Thyroid gland (tissue), 4 donors: Measurements from ENCODE around the gene AKR1B15.

Experiments
- POLR2A ChIP-seq, 2 donors: fragments of 450-650 bp; IDR thresholded peaks; one replicate each; pipeline ENCODE4 v1.6.1; 2017; ENCODE audit warnings: antibody characterized with exemption in 2 of 2, mild to moderate bottlenecking in 2 of 2, moderate library complexity in 1 of 2
- TF ChIP-seq, protein P1 (sequence below), 6 experiments: fragments of 200-600 bp in 3 of 6; fragments of 450-650 bp in 3 of 6; sonication (generic) in 3 of 6; IDR thresholded peaks; one replicate each; pipeline ENCODE4 v1.5.1; 2016 to 2019; ENCODE audit warnings: antibody characterized with exemption in 6 of 6, mild to moderate bottlenecking in 2 of 6, inconsistent platforms in 1 of 6, moderate library complexity in 1 of 6

DNA sequence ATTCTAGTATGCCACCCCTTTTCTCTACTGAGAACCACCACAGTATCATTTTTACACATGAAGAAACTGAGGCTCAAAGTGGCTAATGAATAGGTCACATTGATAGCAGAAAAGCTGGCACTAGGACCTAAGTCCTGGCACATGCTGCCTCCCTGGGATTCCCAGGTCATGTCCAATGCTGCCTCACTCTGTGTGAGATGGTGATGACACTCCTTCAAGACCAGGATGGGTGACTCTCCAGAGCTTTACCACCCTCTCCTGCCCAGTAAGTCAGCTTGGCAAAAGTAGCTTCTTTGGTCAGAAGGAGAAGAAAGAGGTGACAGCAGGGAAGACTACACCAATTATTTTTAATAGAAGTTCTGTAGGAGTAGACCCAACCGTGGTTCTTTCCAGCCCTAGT, 34.8 kb upstream of the AKR1B15 start:
- TF ChIP-seq, protein P1, sequence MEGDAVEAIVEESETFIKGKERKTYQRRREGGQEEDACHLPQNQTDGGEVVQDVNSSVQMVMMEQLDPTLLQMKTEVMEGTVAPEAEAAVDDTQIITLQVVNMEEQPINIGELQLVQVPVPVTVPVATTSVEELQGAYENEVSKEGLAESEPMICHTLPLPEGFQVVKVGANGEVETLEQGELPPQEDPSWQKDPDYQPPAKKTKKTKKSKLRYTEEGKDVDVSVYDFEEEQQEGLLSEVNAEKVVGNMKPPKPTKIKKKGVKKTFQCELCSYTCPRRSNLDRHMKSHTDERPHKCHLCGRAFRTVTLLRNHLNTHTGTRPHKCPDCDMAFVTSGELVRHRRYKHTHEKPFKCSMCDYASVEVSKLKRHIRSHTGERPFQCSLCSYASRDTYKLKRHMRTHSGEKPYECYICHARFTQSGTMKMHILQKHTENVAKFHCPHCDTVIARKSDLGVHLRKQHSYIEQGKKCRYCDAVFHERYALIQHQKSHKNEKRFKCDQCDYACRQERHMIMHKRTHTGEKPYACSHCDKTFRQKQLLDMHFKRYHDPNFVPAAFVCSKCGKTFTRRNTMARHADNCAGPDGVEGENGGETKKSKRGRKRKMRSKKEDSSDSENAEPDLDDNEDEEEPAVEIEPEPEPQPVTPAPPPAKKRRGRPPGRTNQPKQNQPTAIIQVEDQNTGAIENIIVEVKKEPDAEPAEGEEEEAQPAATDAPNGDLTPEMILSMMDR (IDR thresholded peaks at IDR 0.05), result no peak
- no peak for TF ChIP-seq POLR2A (IDR thresholded peaks at IDR 0.05)
